Stimulated activated CD8-positive, alpha-beta memory T cell treated with anti-CD3 and anti-CD28 coated beads, Interleukin-4, amount 100 ng/mL, for 1 hour (primary cell): ENCODE measurements around the gene TUBE1.
A peak's percentile ranks its signal among the peaks of the same experiment; 100 is the strongest.
"Not testable (repeated sequence)": the region's sequence is repeated elsewhere in the genome, so short reads cannot be mapped to it uniquely, and the experiment has no call there.

Experiments
- DNase-seq, 2 donors: peaks; one replicate each; pipeline ENCODE4 v3.0.0-alpha.2; 2020; ENCODE audit warnings: low read depth in 2 of 2, low spot score in 1 of 2

TUBE1 gene

DNA sequence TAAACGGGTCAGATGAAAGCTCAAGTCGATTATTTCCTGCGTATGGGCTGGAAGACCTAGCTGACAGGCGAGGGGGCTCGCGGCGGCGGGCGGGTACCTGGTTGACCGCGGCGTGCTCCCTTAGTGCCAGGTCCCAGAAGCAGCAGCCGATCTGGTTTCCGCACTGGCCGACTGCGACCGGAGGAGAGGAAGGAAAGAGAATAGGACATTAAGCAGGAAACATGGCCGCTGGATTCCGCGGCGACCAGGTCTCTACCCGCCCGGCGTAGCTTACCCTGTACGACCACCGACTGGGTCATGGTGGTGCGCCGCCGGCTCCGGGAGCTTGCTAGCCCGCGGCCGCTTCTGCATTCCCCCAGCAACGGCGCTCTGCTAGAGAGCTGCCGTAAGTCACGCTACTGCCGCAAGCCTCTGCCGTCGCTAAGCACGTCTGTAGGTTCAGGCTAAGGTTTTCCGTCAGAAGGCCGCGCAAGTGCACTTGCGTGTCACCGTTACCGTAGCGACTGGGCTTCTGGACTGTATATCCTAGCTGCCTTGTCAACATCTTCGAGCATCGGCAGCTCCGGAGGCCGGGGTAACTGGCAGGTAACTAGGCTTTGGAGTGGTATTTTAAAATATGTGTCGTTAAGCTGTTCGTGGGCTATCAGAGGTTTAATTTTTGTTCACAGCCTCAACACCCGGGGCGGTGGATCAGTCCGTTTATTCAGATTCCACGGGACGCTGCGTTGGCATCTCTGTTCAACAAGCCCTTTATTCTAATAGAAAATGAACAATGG lies at the start of gene TUBE1, which contains the start of gene FAM229B:
Gene TUBE1, minus strand, starts transcription at position 347 of the 776 bp plus-strand sequence. Its CDS starts 48 bp downstream, at position 299.
Gene FAM229B, plus strand, starts transcription at position 456 of the 776 bp plus-strand sequence. CDS start 11,693 bp downstream, outside the sequence.
- peak; percentile 68 to 78 for DNase-seq

DNA sequence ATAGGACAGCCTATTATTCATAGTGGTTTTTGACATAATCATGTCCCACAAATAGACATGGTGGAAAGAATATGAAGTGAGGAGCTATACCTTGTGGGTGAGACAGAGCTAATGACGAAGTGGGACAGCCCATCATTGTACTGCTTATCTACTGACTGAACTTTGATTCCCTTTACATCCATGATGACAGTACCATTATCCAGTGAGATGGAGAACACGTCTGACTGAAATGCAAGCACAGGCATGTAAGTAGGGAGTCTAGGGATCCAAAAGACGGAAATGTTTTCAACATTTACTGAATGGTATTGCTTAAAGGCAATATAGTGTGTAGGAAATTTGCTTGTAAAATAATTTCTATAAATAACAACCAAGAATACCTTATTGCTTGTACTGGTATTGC lies 43.6 kb upstream of the TUBE1 start:
- no peak for DNase-seq

DNA sequence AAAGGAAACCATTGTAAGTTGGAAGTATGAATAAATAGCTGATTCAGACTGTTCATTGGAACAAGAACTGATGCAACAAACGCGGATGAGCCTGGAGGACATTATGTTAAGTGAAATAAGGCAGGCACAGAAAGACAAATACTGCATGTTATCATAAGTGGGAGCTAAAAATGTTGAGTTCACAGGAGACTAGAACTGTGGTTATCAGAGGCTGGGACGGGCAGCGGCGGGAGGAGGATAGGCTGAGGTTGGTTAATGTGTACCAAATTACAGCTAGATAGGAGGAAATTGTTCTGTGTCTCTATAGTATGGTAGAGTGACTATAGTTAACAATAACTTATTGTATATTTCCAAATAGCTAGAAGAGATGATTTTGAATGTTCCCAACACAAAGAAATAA lies 40.9 kb upstream of the TUBE1 start:
- no peak for DNase-seq

DNA sequence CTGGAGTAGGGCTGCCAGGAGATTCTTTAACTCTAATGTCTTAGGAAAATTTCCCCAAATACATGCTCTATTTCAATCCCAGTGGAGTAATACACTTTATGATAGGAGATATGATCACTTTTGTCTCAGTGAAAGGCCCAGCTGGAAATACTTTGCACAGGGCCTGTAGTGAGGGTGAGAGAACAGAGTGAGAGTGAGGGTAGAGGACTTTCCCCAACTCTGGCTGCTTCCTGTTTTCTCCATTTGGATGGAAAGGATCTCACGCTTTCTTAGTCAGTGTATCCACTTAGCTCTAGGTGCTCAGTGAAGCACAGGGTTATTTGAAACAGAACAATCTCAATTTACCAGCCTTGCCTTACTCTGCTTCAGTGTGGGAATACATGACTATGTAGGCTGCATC lies 36.7 kb upstream of the TUBE1 start:
- DNase-seq: no peak

- DNase-seq: no peak
These were observed 35.5 kb upstream of the TUBE1 start for GRCh38 chr6:112122756-112123155.

DNA sequence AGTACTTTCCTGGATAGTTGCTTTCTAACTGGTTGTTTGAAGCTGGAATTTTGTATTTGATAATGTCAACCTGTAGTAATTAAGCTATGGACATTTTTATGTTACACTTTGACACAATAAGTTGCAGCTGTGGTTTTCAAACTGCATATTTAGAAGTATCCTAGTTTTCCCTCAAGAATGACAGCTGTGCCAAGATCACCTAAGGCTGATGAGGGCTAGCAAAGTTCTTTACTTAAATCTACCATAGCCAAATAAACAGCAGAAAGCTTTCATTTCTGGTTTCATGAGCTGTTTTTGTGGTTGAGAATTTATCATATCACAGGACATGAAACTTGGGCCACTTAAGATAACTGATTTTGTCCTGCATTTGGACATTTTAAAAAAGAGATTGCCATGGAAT lies 30.8 kb upstream of the TUBE1 start:
- DNase-seq: no peak

DNA sequence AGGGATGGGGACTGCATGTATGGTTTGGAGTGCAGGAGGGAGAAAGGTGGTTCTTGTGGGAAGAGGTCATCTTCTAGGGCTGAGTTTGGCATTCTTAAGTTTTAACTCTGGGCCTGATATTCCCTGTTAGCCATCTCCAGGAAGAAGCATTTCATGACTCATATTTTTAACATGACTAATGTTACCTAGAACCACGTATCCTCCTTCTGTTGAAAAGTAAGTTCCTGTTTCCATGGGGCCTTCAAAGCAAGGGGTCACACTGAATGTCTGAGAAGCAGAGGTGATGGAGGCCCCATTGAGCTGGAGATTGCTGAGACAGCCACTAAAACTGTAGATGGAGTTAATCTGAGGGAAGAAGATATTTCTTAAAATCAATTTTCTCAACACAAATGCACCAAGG lies 30.3 kb upstream of the TUBE1 start:
- no peak for DNase-seq

DNA sequence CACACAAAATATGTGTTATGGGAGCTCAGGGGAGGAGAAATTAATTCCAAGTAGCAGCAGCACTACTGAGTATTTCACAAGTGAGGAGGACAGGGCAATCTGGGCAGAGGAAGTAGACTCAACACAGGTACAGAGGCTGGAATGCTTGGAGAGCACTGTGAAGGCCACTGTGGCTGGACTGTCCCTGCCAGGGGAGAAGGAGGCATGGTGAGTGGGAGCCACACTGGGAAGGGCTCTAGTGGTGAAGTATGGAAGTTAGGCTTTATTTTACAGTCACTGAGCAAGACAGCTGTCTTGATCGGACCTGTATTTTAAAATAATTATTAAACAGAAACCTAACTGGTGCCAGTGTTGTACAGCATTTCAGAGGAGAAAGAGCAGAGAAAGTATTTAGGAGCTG lies 28.9 kb upstream of the TUBE1 start:
- DNase-seq: no peak

DNA sequence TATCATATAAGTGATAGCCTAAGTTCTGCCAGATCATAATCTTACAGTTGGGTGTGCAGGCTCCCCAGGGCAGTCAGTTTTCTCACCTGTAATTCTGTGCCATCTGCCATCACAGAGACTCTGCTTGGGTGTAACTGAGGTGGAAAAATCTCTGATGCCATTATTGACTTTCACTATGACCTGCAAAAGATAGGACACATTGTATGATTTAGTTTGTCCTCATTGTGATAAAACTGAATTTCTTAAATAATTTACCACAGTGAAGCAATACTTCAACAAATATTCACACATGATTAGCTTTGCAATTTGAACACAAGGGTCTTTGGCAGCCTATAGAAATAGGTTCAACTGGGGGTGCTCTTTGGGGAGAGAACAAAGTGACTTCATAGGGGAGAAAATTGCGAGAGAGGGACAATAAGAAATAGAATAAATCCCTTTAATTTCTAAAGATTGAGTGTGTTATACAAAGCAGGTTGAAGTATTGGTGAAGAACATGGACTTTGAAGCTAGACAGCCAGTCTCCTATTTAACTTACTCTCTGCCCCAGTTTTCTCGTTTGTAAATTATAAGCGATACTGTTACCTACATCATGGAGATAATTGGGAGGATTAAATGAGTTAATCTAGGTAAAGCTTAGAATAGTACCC lies 27.4 kb upstream of the TUBE1 start:
- no peak for DNase-seq

DNA sequence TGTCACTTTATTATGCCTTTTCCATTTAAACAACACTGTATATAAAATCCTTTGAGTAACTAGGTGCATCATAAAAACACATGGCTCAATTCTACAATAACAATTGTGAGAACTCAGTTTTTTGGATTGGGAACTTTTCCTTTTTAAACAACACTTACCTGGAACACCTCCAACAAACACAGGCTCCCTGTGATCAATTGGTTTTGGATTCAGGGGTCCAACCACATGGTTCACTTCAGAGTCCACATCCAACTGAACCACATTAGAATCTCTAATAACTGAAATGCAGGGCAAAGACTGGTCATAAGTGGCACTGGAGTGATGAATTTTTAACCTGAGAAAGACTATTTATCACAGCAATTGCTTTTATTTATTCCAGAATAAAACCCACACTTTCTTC lies 26.6 kb upstream of the TUBE1 start:
- no peak for DNase-seq

DNA sequence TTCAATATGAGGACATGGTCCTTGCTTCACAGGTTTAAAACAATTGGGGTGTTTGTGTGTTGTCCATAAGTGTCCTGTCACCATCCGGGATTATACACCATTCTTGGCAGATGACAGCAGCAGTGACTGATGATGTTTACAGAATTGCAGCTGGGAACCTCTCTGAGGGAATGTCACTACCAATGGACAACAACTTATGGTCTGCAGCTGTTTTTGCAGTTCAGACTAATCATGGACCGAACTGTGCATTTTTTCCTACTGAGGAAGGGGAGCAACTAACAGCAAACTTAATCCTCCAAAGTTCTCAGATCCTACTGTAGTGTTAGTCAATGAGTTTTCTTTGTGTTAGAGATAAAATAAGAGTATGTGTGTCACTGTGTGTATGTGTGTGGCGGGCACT lies 26.1 kb upstream of the TUBE1 start:
- DNase-seq: no peak

- no peak for DNase-seq
These were observed 22.0 kb upstream of the TUBE1 start for GRCh38 chr6:112109262-112109661.

DNA sequence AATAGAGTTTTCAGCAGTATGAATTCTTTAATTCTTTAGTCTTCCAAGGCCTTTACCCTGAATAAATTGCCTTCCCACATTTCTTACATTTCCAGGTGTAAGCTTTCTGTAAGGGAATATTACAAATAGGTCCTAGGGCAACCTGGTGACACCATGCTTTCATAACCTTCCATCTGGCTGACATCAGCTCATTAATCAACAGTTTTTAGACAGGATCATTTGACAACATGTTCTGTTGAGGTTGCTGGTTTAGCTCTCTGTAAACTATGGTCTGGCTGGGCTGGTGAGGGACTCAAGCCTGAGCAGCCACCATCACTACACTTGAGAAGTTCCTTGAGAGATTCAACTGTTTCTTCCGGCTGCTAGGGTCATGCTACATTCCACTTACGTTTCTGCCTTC lies 19.3 kb upstream of the TUBE1 start:
- DNase-seq: no peak

GRCh38 chr6:112106026-112106425 lies 18.7 kb upstream of the TUBE1 start:
- DNase-seq: not testable (repeated sequence)

DNA sequence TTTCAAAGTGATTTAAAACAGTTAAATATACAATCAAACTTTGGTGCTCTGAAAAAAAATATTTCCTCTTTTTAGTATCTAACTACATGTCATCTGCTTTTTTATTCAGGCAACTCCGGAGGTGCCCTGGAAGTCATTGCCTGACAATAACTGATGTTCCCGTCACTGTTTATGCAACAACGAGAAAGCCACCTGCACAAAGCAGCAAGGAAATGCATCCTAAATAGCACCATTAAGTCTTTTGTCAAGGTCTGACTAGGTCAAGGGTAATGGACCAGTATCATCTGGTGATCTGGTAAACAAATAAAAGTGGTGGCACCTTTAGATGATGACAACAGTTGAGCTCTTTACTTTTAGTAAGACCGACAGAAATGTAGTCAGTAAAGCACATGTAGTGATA lies 13.3 kb upstream of the TUBE1 start:
- no peak for DNase-seq

DNA sequence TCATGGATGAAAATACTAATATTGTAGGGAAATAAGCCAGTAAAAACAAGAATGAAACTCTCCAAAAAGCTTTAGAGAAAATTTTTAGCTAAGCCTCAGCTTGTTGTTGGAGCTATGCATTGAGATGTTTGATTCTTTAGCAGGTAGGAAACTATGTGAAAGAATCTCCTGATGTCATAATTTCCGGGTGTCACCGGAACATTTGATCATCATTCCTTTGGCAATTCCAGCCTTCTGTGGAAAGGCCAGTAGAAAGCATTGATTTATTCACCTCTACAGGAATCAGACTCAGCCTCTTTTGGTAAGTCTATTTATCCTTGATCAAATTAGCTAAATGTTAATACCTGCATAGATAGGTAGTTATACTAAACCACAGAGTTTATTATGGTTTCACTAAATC lies 9.6 kb upstream of the TUBE1 start:
- DNase-seq: no peak

- no peak for DNase-seq
These were observed 634 bp upstream of the TUBE1 start for GRCh38 chr6:112087916-112088315.

DNA sequence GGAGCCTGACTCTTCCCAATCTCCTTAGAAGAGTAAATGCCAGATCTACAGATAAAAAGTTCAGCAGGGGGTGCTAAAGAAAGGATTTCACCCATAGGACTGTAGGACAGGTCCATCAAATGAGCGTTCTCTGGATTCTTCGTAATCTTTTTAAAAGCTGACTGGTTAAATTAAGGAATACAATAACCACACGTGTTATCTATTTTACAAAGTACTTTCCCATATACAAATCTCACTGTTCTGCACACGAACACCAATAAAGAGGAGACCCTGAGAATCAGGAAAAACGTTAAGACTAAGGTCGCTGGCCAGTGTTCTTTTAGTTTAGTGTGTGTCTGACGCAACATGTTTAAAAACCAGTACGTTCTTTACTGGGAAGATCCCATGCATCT lies 542 bp downstream of the TUBE1 start:
- DNase-seq: no peak

- no peak for DNase-seq
These were observed 1.8 kb downstream of the TUBE1 start for GRCh38 chr6:112085286-112086065.

DNA sequence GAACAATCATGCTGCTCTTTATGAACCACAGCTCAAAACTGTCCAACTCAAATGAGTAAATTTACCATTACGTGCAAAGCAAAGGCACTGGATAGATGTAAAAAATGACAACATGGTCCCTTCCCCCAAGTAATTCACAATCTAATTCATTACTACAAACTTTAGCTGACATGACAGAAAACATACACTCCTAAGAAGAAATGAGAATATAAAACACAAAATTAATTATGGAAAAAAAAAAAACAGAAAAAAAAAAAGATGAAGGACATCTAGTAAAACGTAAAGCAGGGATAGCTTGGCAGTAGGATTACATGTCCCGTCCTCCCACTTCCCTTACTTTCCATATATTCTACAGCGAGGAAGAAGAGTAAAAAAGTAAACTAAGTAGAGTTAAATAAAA lies 5.7 kb downstream of the TUBE1 start:
- DNase-seq: no peak

DNA sequence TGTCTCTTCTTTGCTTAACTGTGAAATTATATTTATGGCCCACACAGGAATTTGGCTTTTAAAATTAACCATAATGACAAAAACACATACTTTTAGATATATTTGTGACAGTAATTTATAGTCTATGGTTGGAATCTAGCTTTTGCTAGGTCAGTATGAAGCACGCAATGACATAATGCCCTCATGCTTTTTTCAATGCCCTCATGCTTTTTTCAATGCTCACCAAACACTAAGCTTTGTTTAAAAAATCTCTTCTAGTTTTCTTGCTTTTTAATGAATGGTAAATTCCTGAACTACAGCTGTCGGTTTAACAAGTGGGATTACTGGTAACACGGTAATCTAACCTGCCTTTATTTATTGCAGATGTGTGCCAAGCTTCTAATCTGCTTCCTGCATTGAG lies 20.7 kb downstream of the TUBE1 start:
- no peak for DNase-seq

DNA sequence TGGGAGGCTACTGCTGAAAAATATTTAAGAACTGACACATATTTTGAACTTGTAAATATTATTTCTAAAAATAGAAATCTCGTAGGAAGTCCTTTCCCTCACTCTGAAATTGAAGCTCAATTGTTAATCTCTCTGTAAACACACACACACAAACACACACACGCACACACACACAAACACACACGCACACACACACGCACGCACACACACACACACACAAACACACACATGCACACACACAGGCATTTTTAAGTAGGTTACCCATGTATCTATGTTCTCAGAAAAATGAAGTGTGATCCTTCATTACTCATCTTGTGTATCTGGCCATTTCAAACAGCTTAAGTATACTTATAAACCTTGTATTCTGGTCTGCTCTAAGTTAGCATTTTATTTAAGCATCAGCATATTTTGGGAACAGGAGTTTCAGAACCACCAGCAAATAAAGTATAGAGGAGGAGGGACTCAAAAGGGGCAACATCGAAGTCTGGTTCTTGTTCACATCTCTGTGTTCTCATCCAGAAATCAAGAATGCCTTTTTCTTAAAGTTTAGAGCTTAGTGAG lies 21.8 kb downstream of the TUBE1 start:
- DNase-seq: no peak
